CD1c-positive myeloid dendritic cell (primary cell): ENCODE data around the gene ARHGAP21.
"Not testable (repeated sequence)": the region's sequence is repeated elsewhere in the genome, so short reads cannot be mapped to it uniquely, and the experiment has no call there.

Experiments
- DNase-seq: peaks from one replicate; pipeline ENCODE4 v3.0.0-alpha.2; 2016; ENCODE audit errors: extremely low spot score

The ARHGAP21 gene

DNA sequence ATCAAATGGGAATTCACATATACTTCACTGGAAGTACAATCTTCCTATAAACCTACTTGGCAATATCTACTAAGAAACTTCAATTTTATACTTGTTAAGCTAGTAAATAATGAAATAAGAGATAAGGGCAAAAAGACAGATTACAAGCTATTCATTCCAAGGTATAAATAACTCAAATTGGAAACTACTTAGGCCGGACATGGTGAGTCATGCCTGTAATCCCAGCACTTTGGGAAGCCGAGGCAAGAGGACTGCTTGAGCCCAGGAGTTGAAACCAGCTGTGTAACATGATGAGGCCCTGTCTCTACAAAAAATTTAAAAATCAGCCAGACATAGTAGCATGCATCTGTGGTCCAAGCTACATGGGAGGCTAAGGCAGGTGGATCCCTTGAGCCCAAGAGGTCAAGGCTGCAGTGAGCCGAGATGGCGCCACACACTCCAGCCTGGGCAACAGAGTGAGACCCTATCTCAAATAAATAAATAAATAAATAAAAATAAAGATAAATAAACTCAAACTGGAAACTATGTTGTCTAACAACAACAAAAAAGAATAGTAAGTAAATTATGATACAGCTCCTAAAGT is 37.6 kb downstream of the ARHGAP21 start:
- DNase-seq: no peak

GRCh38 chr10:24683554-24683953 is 40.1 kb downstream of the ARHGAP21 start:
- DNase-seq: no peak

DNA sequence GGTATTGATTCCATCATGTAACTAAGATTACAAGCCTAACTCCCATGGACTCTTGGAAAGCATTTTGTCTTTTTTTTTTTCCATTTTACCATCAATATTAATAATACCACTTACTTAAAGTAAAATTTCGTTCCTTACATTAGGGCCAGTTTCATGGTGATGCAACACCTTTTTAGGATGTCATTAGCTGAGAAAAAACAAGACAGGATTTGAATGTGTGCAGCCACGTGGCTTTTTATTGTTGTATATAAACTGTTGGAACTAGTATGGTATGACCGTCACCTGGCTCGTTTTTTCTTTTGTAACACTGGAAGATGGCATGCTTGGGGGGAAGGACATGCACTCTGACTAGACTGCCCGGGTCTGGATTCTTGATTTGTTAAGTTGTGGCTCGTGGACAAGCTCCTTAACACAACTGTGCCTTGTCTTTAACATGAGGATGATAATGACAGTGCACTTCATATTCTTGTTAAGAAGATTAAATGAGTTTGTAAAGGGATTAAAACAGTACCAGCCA is 42.1 kb downstream of the ARHGAP21 start:
- no peak for DNase-seq

- no peak for DNase-seq
These were observed 42.8 kb downstream of the ARHGAP21 start for GRCh38 chr10:24680647-24681524.

DNA sequence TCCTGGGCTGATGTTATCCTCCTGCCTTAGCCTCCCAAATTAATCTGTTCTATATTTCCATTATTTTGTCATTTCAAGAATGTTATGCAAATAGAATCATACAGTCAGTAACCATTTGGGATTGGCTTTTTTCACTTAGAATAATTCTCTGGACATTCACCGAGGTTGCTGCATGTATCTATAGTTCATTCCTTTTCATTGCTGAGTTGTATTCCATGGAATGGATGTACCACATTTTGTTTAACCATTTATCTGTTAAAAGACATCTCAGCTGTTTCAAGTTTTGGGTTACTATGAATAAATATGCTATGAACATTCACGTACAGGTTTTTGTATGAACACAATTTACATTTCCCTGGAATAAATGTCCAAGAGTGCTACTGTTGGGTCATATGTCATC is 44.9 kb downstream of the ARHGAP21 start:
- DNase-seq: no peak

GRCh38 chr10:24674892-24675632 is 48.6 kb downstream of the ARHGAP21 start:
- DNase-seq: no peak

DNA sequence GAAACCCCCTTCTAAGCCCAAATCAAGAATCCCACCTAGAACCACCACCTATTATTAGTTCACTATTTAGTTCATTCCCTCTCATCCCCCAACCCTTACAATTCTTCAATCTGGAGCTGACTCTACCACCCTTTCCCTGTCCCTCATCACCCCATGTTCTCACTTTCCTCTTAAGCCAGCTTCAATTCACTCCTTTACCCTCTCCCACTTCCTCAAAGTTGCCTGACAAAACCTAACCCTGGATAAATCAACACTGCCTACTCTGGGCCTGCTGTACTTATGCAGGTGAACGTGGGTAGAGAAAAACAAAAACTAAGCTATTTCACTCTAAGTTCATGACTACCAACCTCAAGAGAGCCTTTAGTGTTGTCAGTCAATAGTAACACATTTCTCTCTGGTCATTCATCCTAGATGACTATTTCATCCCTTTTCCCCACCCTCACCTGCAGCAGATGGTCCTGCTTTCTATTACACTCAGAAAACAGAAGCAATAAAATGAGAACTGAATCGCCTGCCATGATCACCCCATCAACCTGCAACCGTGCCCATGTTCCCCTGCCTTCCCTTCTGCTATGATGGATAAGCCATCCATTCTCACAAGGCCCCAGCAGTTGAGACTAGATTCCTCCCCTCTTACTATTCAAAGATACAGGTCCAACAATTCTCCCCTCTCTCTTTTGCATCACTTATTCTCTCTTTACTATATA is 52.6 kb downstream of the ARHGAP21 start:
- DNase-seq: no peak

- no peak for DNase-seq
These were observed 54.3 kb downstream of the ARHGAP21 start for GRCh38 chr10:24669285-24669852.

GRCh38 chr10:24668247-24668646 is 55.4 kb downstream of the ARHGAP21 start:
- DNase-seq: no peak

DNA sequence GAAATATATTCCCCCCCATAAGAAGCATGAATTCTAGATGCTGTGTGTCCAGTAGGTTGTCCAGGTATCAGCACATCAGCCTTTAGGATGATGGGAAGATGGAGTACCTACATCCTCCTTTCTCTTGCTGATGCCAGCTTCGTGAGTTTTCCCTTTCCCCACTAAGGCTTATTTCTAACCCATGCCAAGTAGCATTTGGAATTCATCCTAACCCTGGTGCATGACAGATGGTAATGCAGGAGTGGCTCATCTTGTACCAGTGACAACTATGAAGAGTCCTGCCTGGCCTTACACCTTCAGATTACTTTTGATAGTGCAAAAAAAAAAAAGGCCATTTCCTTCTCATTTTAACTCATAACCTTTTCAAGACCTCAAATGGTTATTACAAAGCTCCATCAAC is 58.7 kb downstream of the ARHGAP21 start:
- DNase-seq: no peak

- DNase-seq: no peak
These were observed 62.3 kb downstream of the ARHGAP21 start for GRCh38 chr10:24661376-24661775.

- DNase-seq: not testable (repeated sequence)
These were observed 65.4 kb downstream of the ARHGAP21 start for GRCh38 chr10:24658319-24658718.

- not testable (repeated sequence) for DNase-seq
These were observed 67.4 kb downstream of the ARHGAP21 start for GRCh38 chr10:24656326-24656725.

DNA sequence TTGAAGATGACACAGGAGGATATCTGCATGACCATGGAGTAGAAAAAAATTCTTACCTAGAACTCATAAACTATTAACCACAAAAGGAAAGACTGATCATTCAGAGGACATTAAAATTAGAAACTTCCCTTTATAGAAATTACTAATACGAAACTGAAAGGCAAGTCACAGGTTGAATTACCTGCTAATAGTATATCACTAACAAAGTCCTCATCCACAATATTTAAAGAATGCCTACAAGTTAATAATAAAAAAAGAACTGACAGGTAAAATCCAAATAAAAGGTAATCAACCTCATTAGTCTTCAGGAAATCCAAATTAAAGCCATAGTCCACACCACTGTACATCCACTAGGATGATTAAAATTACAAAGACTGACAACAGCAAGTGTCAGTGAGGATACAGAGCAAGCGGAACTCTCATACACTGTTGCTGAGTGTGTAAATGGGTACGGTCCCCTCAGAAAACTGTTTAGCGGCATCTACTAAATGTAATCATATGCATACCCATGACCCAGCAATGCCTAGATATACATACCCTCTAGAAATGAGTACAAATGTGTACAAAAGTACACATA is 71.2 kb downstream of the ARHGAP21 start:
- no peak for DNase-seq

DNA sequence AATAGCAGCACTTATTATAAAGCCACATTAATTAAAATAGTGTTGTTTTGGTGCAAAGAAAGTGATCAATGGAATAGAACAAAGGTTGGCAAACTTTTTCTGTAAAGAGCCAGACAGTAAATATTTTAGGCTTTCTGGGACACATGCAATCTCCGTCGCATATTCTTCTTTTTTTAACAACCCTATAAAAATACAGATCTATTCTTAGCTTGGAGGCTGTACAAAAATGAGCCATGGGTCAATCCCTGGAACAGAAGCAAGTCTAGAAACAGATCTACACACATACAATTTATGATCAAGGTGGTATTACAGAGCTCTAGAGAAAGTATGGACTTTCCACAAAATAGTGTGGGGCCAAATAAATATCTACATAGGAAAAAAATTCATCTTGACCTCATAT is 71.8 kb downstream of the ARHGAP21 start:
- DNase-seq: no peak

DNA sequence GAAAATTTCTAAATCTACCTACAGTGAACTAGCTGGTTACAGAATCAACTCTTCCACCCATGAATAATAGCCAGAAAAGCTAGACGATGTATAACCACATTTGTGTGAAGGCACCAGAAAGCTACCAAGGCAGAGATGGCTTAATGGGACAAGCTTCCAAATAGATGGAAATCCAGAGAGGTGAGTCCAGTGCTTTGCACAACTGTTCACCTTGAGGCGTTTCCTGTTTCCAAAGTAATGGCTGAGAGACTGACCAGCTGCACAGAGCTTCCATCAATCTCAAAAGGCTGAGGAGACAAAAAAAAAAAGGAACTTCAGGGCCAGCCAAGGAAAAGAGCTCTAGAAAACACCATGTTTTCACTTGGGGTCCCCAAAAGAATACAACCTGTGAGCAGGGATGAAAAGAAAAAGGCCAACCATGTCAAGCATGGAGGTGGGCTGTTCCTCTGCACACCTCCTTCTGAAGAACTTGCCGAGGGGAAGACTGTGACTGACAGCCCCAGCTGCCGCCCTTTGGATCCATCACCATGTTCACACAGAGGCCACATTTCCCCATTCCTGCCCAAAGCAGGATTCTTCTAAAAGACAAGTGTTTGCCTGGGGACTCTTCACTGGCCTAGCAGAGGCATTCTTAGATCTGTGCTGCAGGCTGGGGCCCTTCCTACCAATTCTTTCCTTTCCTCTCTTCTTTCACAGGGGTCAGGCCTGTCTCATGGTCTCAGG is 72.9 kb downstream of the ARHGAP21 start:
- no peak for DNase-seq

- no peak for DNase-seq
These were observed 77.9 kb downstream of the ARHGAP21 start for GRCh38 chr10:24645784-24646183.

GRCh38 chr10:24645022-24645421 is 78.7 kb downstream of the ARHGAP21 start:
- no peak for DNase-seq

GRCh38 chr10:24643679-24644209 is 79.9 kb downstream of the ARHGAP21 start:
- DNase-seq: no peak
